ENCODE data around the gene AGBL2. TPM values are rescaled to one million over a fixed set of nuclear protein-coding genes. Genes with fewer than 3 reads are reported as not detected.
"Not testable (repeated sequence)": the region's sequence is repeated elsewhere in the genome, so short reads cannot be mapped to it uniquely, and the experiment has no call there.

AGBL2 gene
- total and polyA plus RNA-seq, 9 of the 15 experiments (the other 6 are each of a cell fraction or from before 2014, with no cell fraction given), result 0.57 to 6.5 (median 1.3) TPM

- TF ChIP-seq RBM22 (IDR thresholded peaks at IDR 0.05; ENCODE audit: low read depth, low read length, poor library complexity, severe bottlenecking), result peak; percentile 69
- TF ChIP-seq RFX1 (IDR thresholded peaks at IDR 0.05), result peak; percentile 69
- 0 out of 2 replicates have a peak, but pooled peaks have one; percentile 46 for TF ChIP-seq ZBTB7A (IDR thresholded peaks at IDR 0.05; ENCODE audit: borderline replicate concordance, control insufficient read depth, low read depth, low read length)
Measured at GRCh38 chr11:47715082-47715669, at the start of gene AGBL2 (continued).

- not testable (repeated sequence) for ATAC-seq; H3K9ac ChIP-seq (ENCODE audit: insufficient read depth in 1 of 2, low read depth in 2 of 2, low read length in 2 of 2)
- WGBS (ENCODE audit: insufficient coverage, low coverage, missing lambda C conversion rate), result 86% methylated on average over 9 of the region's 11 CpGs
Measured at GRCh38 chr11:47759291-47759690, 44.1 kb upstream of the AGBL2 start.

More at GRCh38 chr11:47759291-47759690, 44.1 kb upstream of the AGBL2 start:
- H3K9me1 ChIP-seq (ENCODE audit: control insufficient read depth, insufficient read depth, low read length); H2AFZ ChIP-seq (ENCODE audit: low read depth, low read length); H3K27ac ChIP-seq (ENCODE audit: extremely low read depth, low read depth, low read length); in situ Hi-C loops (cut with MboI); H3K27me3 ChIP-seq (ENCODE audit: control insufficient read depth in 2 of 2, insufficient read depth in 2 of 2, low read length in 2 of 2); H4K20me1 ChIP-seq (replicated peaks; ENCODE audit: control insufficient read depth, insufficient read depth, low read length); intact Hi-C loops (cut with micrococcal nuclease); H3K4me1 ChIP-seq (replicated peaks in 1 of 2; ENCODE audit: control insufficient read depth in 2 of 2, insufficient read depth in 2 of 2, low read length in 2 of 2); FAIRE-seq; DNase-seq (ENCODE audit: extremely low read depth in 1 of 4, low spot score in 3 of 4); H3K9me3 ChIP-seq (replicated peaks; ENCODE audit: control insufficient read depth, insufficient read depth, low read depth, low read length); BruUV-seq (replicated peaks); H3K4me2 ChIP-seq (ENCODE audit: insufficient read depth, low read length); H3K4me3 ChIP-seq; CTCF ChIA-PET (ENCODE audit: low intra/inter-chr PET ratio): not testable (repeated sequence)
- Histone ChIP-seq H3K36me3 (ENCODE audit: control insufficient read depth, insufficient read depth, low read length) (peaks cover 88% of the 10 kb centered on the region), H3K79me2 (ENCODE audit: control insufficient read depth, insufficient read depth, low read length) (peaks cover 53% of the 10 kb centered on the region)
- POLR2A ChIA-PET, result interaction anchor here (0.7 to 1.0 kb wide), 3 partner anchors 36 to 437 kb away, joined by 3 read pairs; no protein-coding TSS in a partner anchor

All from K562 (cell line).